Lung (tissue), 12 donors: ENCODE measurements around the gene RNF13. TPM values are rescaled to one million over a fixed set of nuclear protein-coding genes. Genes with fewer than 3 reads are reported as not detected.

Source experiments
- ATAC-seq: fragments of 200-7000 bp; cut with Tn5 transposase; one replicate; pipeline ENCODE4 v1.9.1; 2020; ENCODE audit warnings: moderate number of reproducible peaks; ENCODE audit not compliant: insufficient read depth, low FRiP score
- DNase-seq, 3 donors: peaks; one replicate each; pipeline ENCODE4 v3.0.0-alpha.2; 2013 to 2017
- H3K27ac ChIP-seq, 2 donors: one replicate each; pipeline ENCODE4 v1.5.1; 2013; ENCODE audit warnings: mild to moderate bottlenecking in 2 of 2, moderate library complexity in 2 of 2, control low read depth in 1 of 2, inconsistent platforms in 1 of 2, low read depth in 1 of 2, low read length in 1 of 2
- H3K27me3 ChIP-seq, 3 donors: one replicate each; pipeline ENCODE4 v1.5.1; 2013; ENCODE audit warnings: low read length in 2 of 3; ENCODE audit not compliant: control insufficient read depth in 3 of 3, insufficient read depth in 3 of 3
- H3K36me3 ChIP-seq, 4 donors: one replicate each; pipeline ENCODE4 v1.5.1; 2013; ENCODE audit warnings: low read length in 4 of 4, mild to moderate bottlenecking in 1 of 4, moderate library complexity in 1 of 4; ENCODE audit not compliant: control insufficient read depth in 4 of 4, insufficient read depth in 4 of 4
- H3K4me1 ChIP-seq, 5 donors: one replicate each; pipeline ENCODE4 v1.5.1; 2013; ENCODE audit warnings: low read length in 5 of 5, mild to moderate bottlenecking in 2 of 5, moderate library complexity in 1 of 5; ENCODE audit not compliant: control insufficient read depth in 5 of 5, insufficient read depth in 5 of 5
- H3K4me3 ChIP-seq: one replicate; pipeline ENCODE4 v1.5.1; 2013; ENCODE audit warnings: mild to moderate bottlenecking, control low read depth, moderate library complexity
- H3K9ac ChIP-seq, 2 donors: one replicate each; pipeline ENCODE4 v1.5.1; 2013; ENCODE audit warnings: low read length in 2 of 2, control low read depth in 1 of 2; ENCODE audit not compliant: insufficient read depth in 1 of 2
- H3K9me3 ChIP-seq, 4 donors: one replicate each; pipeline ENCODE4 v1.5.1; 2013; ENCODE audit warnings: low read length in 3 of 4, mild to moderate bottlenecking in 1 of 4, moderate library complexity in 1 of 4; ENCODE audit not compliant: control insufficient read depth in 4 of 4, insufficient read depth in 3 of 4
- WGBS, 2 donors: extraction: QIAGEN DNeasy Blood & Tissue Kit; methylation state at CpG; one replicate each; pipeline ENCODE4 v1.1.7; 2013; 5-methylcytosine and 5-hydroxymethylcytosine counted together
- polyA plus RNA-seq, 2 donors: library from polyadenylated mRNA; stranded (reverse); fragments of 200-250 nt; gene quantifications; one replicate each; pipeline ENCODE4 v1.2.1, GENCODE V29; 2013
- total RNA-seq, 2 donors: library from RNA; depleted of rRNA in 1 of 2; stranded (reverse); fragments of >200 nt in 1 of 2; gene quantifications; one replicate each; pipeline ENCODE4 v1.2.1, GENCODE V29; 2014 to 2021
- TF ChIP-seq, protein P1 (sequence below): IDR thresholded peaks from 2 replicates; pipeline ENCODE4 v1.5.1; 2012; ENCODE audit warnings: mild to moderate bottlenecking; ENCODE audit errors: control extremely low read depth, extremely low read depth
- donor health status: control.
- donor health status: control.
- donor health status: Bipolar disorder and iron deficiency.
- donor health status: healthy.
- donor health status: DM: yes; HTN: yes; CAD: no.

RNF13 gene
- total and polyA plus RNA-seq, 4 donors: 56.2 to 170 (median 96.7) TPM

DNA sequence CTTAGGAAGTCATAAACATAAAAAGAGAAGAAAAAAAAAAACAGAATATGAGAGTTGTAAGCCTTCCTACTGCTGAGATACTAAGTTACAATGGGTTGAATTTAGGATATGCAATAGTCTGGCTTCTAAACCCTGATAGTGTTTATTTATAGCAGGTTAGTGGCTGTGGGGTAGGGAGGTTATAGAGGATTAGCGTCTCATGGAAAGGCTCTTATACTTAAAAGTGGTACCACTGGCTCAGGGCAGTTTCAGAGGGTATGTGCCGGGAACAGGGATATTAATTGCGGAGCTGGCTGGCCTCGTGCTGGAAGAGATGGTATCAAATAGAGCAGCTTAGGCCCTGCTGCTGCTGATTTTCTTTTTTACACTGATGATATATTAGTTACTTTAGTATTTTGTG lies 96.9 kb downstream of the RNF13 start:
- DNase-seq (no peak), ATAC-seq (no peak)
- TF ChIP-seq, protein P1, sequence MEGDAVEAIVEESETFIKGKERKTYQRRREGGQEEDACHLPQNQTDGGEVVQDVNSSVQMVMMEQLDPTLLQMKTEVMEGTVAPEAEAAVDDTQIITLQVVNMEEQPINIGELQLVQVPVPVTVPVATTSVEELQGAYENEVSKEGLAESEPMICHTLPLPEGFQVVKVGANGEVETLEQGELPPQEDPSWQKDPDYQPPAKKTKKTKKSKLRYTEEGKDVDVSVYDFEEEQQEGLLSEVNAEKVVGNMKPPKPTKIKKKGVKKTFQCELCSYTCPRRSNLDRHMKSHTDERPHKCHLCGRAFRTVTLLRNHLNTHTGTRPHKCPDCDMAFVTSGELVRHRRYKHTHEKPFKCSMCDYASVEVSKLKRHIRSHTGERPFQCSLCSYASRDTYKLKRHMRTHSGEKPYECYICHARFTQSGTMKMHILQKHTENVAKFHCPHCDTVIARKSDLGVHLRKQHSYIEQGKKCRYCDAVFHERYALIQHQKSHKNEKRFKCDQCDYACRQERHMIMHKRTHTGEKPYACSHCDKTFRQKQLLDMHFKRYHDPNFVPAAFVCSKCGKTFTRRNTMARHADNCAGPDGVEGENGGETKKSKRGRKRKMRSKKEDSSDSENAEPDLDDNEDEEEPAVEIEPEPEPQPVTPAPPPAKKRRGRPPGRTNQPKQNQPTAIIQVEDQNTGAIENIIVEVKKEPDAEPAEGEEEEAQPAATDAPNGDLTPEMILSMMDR: no peak
- no peak overlapping the region for H3K9ac ChIP-seq
- no peaks in the 10 kb centered on the region for H3K9me3 ChIP-seq
- H3K4me3 ChIP-seq: no peak overlapping the region
- 96% methylated on average over 4 of the region's 4 CpGs for WGBS, 2 donors
- no peak overlapping the region for H3K27ac ChIP-seq
- no peaks in the 10 kb centered on the region for H3K27me3 ChIP-seq
- peaks cover 0 to 6% (median 1%) of the 10 kb centered on the region in 4 donors for H3K36me3 ChIP-seq
- H3K4me1 ChIP-seq: peaks cover 0 to 3% (median 0%) of the 10 kb centered on the region in 5 donors

DNA sequence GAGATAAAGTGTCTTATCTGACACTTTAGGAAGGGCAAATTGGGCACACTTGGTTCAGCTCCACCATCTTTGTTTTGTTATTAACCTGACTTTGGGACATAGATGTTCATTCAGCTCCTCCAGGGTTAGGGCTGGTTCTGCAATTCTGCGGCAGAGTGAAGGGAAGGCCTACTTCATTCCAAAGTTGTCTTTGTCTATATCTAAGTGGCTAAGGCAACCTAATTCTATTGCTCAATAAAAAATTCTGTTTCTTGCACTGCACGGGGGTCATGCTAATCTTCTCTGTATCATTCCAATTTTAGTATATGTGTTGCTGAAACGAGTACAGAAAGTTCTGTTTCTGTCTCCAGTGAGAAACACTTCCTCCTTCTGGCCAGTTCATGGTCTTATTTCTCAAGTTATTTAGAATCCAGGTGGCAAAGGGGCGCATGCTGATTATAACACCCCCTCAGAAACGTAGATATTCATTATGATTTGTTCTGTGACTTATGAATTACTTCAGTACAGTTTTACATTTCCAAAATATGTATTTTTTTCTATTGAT lies 104.2 kb downstream of the RNF13 start:
- TF ChIP-seq, protein P1: no peak
- no peak for ATAC-seq
- 62 to 78% methylated on average over 5 of the region's 5 CpGs for WGBS, 2 donors

DNA sequence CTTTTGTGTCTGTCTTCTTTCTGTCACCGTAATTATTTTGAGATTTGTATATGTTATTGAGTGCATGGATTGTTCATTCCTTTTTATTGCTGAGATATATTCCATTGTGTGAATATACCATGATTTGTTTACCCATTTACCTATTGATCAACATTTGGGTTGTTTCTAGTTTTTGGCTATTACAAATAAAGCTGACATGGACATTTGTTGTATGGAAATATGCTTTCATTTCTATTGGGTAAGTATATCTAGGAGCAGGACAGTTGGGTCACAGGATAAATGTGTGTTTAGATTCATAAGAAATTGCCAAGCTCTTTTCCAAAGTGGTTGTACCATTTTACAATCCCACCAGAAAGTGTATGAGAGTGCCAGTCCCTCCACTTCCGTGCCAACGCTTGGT lies 106.5 kb downstream of the RNF13 start:
- H3K27ac ChIP-seq: no peak overlapping the region
- H3K4me3 ChIP-seq: no peak overlapping the region
- H3K27me3 ChIP-seq: no peaks in the 10 kb centered on the region
- no peak overlapping the region for H3K9ac ChIP-seq
- no peaks in the 10 kb centered on the region for H3K9me3 ChIP-seq
- peaks cover 0 to 9% (median 4%) of the 10 kb centered on the region in 4 donors for H3K36me3 ChIP-seq
- 98 to 99% methylated on average over 3 of the region's 3 CpGs for WGBS, 2 donors
- TF ChIP-seq, protein P1: no peak
- H3K4me1 ChIP-seq: no peaks in the 10 kb centered on the region
- DNase-seq (no peak), ATAC-seq (no peak)

More for the DNA sequence above, 104.2 kb downstream of the RNF13 start:
- Histone ChIP-seq H3K27ac (no peak overlapping the region), H3K27me3 (no peaks in the 10 kb centered on the region), H3K9ac (no peak overlapping the region), H3K4me1 (no peaks in the 10 kb centered on the region), H3K4me3 (no peak overlapping the region), H3K36me3 (peaks cover 0 to 9% (median 3%) of the 10 kb centered on the region in 4 donors), H3K9me3 (no peaks in the 10 kb centered on the region)
- no peak for DNase-seq

DNA sequence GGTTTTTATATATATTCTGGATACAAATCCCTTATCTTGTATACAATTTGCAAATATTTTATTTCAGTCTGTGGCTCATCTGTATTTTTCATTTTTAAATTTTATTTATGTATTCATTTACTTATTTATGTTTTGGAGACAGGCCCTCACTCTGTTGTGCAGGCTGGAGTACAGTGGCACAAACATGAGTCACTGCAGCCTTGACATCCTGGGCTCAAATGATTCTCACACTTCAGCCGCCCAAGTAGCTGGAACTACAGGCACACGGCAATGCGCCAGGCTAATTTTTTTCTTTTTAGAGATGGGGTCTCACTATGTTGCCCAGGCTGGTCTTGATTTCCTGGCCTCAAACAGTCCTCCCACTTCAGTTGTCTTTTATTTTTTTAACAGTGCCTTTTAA lies 107.1 kb downstream of the RNF13 start:
- no peak overlapping the region for H3K4me3 ChIP-seq
- H3K27ac ChIP-seq: no peak overlapping the region
- DNase-seq (no peak), ATAC-seq (no peak)
- TF ChIP-seq, protein P1: no peak
- peaks cover 0 to 9% (median 6%) of the 10 kb centered on the region in 4 donors for H3K36me3 ChIP-seq
- H3K4me1 ChIP-seq: no peaks in the 10 kb centered on the region
- no peaks in the 10 kb centered on the region for H3K27me3 ChIP-seq
- 96 to 98% methylated on average over 3 of the region's 3 CpGs for WGBS, 2 donors
- no peaks in the 10 kb centered on the region for H3K9me3 ChIP-seq
- no peak overlapping the region for H3K9ac ChIP-seq
